GM19035 (cell line): ENCODE results near the gene TSFM.
"Not testable (repeated sequence)": the region's sequence is repeated elsewhere in the genome, so short reads cannot be mapped to it uniquely, and the experiment has no call there.

ENCODE experiments used
- ATAC-seq: cut with Tn5 transposase; IDR thresholded peaks from one replicate; pipeline ENCODE4 v1.9.1; 2021; ENCODE audit not compliant: unreplicated experiment

Gene TSFM

DNA sequence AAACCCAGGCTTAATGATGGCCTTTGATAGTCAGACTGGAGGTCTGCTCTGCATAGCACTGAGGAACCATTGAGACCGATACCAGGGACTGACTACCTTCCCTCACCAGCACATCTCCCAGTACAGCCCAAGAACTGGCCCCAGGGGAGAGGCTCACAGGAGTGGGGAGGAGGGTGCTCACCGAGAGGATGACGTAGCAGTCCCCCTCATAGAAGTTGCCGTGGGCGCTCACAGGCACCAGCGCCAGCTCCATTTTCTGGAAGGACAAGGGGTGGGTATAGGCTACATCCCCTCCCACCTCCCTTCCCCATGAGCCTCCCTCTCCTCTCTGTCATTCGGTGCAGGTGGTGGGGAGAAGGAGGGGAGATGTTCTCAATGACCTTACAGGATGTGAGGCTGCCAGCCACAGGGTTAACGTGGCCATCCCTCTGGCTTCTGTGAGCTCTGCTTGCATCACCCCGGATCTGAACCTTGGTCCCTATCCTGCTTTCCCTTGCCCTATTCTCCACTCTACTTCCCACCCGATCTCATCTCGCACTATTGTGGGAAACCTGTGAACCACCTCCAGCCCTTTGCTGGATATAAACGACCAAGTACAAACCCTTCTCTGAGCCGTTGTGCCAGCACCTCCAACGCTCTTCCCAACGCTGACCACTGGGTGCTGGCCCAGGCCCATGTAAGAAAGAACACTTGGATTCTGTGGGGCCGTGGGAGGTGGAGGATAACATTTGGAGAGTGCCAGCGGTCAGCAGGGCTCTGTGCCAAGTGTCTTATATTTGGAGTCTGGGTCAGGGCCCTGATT lies 31.6 kb downstream of the TSFM start:
- no peak for ATAC-seq

DNA sequence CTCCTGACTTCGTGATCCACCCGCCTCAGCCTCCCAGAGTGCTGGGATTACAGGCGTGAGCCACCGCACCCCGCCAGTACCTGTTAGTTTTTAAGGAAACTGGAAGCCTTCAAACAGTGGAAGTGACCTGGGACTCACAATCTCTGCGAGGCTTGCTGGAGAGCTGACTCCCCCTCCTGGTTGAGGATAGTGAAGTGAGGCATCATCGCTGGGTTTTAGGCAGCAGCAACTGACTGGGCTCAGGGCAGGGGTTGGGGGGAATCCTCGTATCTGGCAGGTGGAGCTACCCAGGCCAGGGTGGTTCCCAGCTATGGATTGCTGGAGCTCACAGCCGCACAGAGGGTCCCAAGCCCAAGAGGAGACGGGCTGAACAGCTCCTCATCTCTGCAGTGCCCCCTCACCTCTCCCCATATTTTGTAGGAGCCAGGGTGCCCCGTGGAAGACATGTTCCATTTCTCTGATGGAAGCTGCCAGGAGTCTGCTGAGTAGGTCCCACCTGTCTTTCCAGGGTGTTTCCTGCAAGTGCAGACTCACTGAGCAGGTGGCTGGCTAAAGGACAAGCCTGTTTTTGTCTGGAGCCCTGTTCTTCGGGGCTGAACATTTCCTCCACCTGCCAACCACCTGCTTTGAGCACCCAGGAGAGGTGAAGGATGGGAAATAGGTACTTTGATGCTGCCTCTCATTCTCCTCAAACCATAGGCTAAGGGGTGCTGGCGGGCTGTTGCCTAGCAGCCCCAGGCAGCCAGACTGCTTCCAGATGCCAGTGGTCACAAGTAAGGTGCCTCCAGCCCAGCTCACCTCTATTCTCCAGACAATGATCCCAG lies 32.8 kb downstream of the TSFM start:
- ATAC-seq, result no peak

DNA sequence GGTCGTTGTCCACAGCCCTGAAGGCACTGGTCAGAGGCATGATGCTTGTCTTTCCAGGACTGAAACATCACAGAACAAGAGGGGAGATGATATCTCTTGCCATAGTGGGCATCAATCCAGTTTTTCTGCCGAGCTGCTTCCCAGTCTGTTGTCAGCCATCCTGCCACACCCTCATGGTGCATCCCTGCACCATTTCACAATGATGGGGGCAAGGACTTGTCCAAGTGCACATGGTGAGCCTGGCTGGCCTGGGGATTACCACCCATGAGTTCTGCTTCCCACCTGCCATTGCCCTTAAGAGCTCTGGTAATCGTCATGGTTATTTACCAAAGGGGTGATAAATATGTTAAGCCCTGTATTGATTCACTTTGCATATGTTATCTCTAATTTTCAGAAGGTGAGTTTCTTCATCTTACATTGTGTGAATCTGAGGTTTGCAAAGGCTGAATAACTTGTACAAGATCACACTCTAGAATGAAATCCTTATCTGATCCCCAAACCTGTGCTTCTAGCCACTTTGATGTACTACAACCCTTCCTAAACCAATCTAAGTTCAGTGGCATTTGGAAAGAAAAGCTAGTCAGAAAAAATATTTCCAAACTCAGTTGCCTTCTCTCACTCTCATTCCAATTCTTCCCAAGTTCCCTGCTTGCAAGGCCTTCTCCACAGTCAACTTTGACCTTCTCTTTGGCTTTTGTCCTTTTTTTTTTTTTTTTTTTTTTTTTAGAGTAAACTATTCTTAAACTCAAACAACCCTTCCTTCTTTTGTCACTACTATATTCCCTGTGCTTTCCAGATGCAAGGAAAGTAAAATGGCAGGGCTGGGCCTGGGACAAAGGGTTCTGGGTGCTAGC lies 33.6 kb downstream of the TSFM start:
- ATAC-seq, result no peak

- ATAC-seq, result no peak
Measured at GRCh38 chr12:57816855-57817151, 34.2 kb downstream of the TSFM start.

- no peak for ATAC-seq
Measured at GRCh38 chr12:57817261-57817989, 34.8 kb downstream of the TSFM start.

DNA sequence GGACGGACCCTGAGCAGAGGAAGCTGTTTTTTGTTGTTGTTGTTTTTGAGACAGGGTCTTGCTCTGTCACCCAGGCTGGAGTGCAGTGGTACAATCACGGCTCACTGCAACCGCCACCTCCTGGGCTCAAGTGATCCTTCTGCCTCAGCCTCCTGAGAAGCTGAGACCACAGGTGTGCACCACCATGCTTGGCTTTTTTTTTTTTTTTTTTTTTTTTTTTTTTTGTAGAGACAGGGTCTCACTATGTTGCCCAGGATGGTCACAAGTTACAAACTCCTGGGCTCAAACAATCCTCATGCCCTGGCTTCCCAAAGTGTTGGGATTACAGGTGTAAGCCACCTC lies 35.4 kb downstream of the TSFM start:
- not testable (repeated sequence) for ATAC-seq

DNA sequence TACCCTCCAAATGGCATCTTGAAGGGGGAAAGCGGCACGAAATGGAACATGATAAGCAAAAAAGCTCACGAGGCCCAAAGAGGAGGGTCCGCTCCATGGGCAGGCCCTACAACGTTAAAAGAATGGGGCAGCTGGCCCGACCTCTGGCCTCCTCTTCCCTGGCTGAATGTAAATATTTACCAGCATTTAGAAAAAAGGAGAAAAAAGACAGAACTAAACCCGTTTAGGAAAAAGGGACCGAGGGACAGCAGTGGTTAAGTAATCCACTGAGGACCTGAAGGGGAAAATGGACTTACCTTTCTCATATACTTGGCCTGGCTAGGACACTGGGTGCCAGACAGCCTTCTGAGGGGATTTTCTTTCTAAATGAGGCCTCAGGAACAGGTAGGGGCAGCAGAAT lies 37.5 kb downstream of the TSFM start:
- ATAC-seq, result not testable (repeated sequence)

GRCh38 chr12:57821015-57821414 lies 38.4 kb downstream of the TSFM start:
- not testable (repeated sequence) for ATAC-seq

DNA sequence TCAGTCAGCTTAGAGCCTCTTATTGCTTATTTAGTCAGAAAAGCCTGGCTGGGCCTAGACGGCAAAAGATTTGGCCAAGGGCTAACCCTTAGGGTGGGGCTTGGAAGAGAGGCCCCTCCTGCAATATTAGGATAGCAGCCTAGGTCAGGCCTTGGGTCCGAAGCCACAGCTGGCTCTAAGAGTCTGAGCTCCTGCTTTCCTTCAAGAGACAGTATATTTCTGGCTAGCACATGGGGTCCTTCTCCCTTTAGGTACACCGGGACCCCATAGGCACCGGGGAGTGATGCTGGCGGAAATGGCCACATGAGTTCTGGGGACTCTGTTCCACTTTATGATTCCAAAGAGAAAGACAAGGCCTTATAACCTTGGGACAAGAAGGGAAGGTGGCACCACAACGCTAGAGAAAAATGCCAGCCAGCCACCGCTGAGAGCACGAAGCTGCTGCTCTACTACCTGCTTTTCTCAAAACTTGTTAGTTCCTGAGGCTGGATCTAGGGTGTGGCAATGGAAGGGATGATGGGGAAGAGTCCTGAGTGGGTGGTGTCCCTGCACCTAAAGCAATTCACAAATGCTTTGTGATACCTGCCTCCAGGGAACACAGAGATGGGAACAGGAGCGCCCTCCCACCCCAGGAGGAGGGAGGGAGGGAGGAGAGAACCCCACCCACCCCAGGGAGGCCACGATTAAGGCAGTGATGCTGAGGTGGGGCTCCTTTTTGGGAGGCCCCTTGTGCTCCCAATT lies 39.1 kb downstream of the TSFM start:
- ATAC-seq, result no peak

GRCh38 chr12:57822392-57823130 lies 40.0 kb downstream of the TSFM start:
- no peak for ATAC-seq

GRCh38 chr12:57823131-57823907 lies 40.7 kb downstream of the TSFM start:
- no peak for ATAC-seq

GRCh38 chr12:57823908-57824640 lies 41.5 kb downstream of the TSFM start:
- no peak for ATAC-seq

- ATAC-seq, result no peak
Measured at GRCh38 chr12:57825451-57825850, 42.9 kb downstream of the TSFM start.

- ATAC-seq, result no peak
Measured at GRCh38 chr12:57826400-57826799, 43.8 kb downstream of the TSFM start.

DNA sequence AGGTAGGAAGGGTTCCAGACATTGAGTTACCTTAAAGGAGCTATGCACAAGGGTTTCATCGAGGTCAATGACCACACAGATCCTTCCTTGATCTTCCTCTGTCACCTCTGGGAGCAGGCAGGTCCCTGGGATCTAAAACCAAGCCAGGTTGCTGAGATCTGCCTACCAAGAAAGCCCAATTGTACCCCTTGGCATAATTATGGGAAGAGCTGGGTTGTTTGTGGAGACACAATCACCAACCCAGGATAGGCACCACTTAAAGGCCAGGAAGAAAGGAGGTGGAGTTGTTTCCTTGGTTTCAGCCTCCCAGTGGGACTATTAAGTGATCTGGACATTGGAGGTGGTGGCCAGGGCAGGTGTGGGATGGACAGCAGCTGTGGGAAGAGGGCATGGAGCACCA lies 44.4 kb downstream of the TSFM start:
- no peak for ATAC-seq

GRCh38 chr12:57829025-57829777 lies 46.6 kb downstream of the TSFM start:
- ATAC-seq, result no peak

DNA sequence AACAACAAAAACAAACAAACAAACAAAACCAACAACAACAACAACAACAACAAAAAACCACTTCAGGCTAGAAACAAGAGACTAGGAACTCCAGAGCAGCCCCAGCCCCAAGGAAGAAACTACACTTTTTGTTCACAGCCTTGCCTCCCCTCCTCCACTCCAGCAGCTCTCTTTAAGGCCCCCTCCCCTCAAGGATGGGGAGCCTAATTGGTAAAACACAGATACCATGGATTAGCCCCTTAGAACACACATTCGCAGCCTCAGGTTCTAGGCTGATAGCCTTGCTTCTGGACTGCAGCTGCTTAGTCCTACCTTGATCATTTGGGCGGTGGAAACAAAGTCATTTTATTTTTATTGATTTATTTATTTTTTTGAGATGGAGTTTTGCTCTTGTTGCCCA lies 47.8 kb downstream of the TSFM start:
- no peak for ATAC-seq
